Liver (tissue), 9 donors: ENCODE data around the gene CDH20. TPM values are rescaled to one million over a fixed set of nuclear protein-coding genes. Genes with fewer than 3 reads are reported as not detected.

Experiments
- DNase-seq: peaks from one replicate; pipeline ENCODE4 v3.0.0-alpha.2; 2017; ENCODE audit warnings: low spot score
- H3K27ac ChIP-seq, 2 donors: one replicate each; pipeline ENCODE4 v1.7.0; 2013; ENCODE audit warnings: inconsistent platforms in 2 of 2, low read length in 2 of 2, control low read depth in 1 of 2, low read depth in 1 of 2, mild to moderate bottlenecking in 1 of 2
- H3K27me3 ChIP-seq, 4 donors: one replicate each; pipeline versions ENCODE4 v1.6.1 to v1.7.0; 2013; ENCODE audit warnings: low read length in 3 of 4, inconsistent platforms in 1 of 4, mild to moderate bottlenecking in 1 of 4, moderate library complexity in 1 of 4; ENCODE audit not compliant: control insufficient read depth in 4 of 4, insufficient read depth in 4 of 4
- H3K36me3 ChIP-seq, 4 donors: one replicate each; pipeline versions ENCODE4 v1.6.1 to v1.7.0; 2013; ENCODE audit warnings: low read length in 3 of 4, mild to moderate bottlenecking in 3 of 4, low read depth in 1 of 4, moderate library complexity in 1 of 4; ENCODE audit not compliant: control insufficient read depth in 4 of 4, insufficient read depth in 3 of 4
- H3K4me1 ChIP-seq, 4 donors: one replicate each; pipeline versions ENCODE4 v1.6.1 to v1.7.0; 2013; ENCODE audit warnings: low read length in 3 of 4, mild to moderate bottlenecking in 3 of 4, moderate library complexity in 1 of 4; ENCODE audit not compliant: control insufficient read depth in 4 of 4, insufficient read depth in 4 of 4
- H3K4me3 ChIP-seq, 3 donors: one replicate each; pipeline versions ENCODE4 v1.6.1 to v1.7.0; 2013; ENCODE audit warnings: low read length in 3 of 3, control low read depth in 1 of 3, low read depth in 1 of 3, mild to moderate bottlenecking in 1 of 3
- H3K9ac ChIP-seq, 2 donors: one replicate each; pipeline ENCODE4 v1.7.0; 2013; ENCODE audit warnings: low read length in 2 of 2, mild to moderate bottlenecking in 2 of 2, moderate library complexity in 2 of 2, control low read depth in 1 of 2, low read depth in 1 of 2
- H3K9me3 ChIP-seq, 4 donors: one replicate each; pipeline versions ENCODE4 v1.6.1 to v1.7.0; 2013; ENCODE audit warnings: low read length in 3 of 4; ENCODE audit not compliant: control insufficient read depth in 4 of 4
- ATF3 ChIP-seq: IDR thresholded peaks from 2 replicates; pipeline ENCODE4 v1.6.1; 2016; ENCODE audit warnings: antibody characterized with exemption
- CTCF ChIP-seq: fragments of 150-350 bp; IDR thresholded peaks from 2 replicates; pipeline ENCODE4 v1.5.1; 2017; ENCODE audit warnings: improper control_type of control experiment, low read depth, low read length; ENCODE audit not compliant: missing input control
- EGR1 ChIP-seq, 2 donors: IDR thresholded peaks; 2 replicates each; pipeline ENCODE4 v1.6.1; 2016 to 2018; ENCODE audit warnings: antibody characterized with exemption in 2 of 2, low read depth in 2 of 2
- FOXA1 ChIP-seq: IDR thresholded peaks from 2 replicates; pipeline ENCODE4 v1.6.1; 2016; ENCODE audit warnings: antibody characterized with exemption
- FOXA2 ChIP-seq: IDR thresholded peaks from 2 replicates; pipeline ENCODE4 v1.6.1; 2016; ENCODE audit warnings: antibody characterized with exemption
- GABPA ChIP-seq, 2 donors: IDR thresholded peaks in 1 of 2; conservative IDR thresholded peaks in 1 of 2; 2 replicates each; pipeline ENCODE4 v1.6.1; 2016; ENCODE audit warnings: antibody characterized with exemption in 2 of 2, mild to moderate bottlenecking in 1 of 2, moderate library complexity in 1 of 2
- HNF4A ChIP-seq, 2 donors: conservative IDR thresholded peaks; 2 replicates each; pipeline ENCODE4 v1.6.1; 2016; ENCODE audit warnings: antibody characterized with exemption in 2 of 2, mild to moderate bottlenecking in 2 of 2
- HNF4G ChIP-seq: IDR thresholded peaks from 2 replicates; pipeline ENCODE4 v1.6.1; 2016; ENCODE audit warnings: antibody characterized with exemption
- MAX ChIP-seq: IDR thresholded peaks from 2 replicates; pipeline ENCODE4 v1.6.1; 2016; ENCODE audit warnings: antibody characterized with exemption
- NR2F2 ChIP-seq: IDR thresholded peaks from 2 replicates; pipeline ENCODE4 v1.6.1; 2016; ENCODE audit warnings: antibody characterized with exemption
- RAD21 ChIP-seq, 2 donors: IDR thresholded peaks; 2 replicates each; pipeline ENCODE4 v1.6.1; 2016; ENCODE audit warnings: antibody characterized with exemption in 2 of 2, mild to moderate bottlenecking in 2 of 2
- REST ChIP-seq: IDR thresholded peaks from 2 replicates; pipeline ENCODE4 v1.6.1; 2016; ENCODE audit warnings: antibody characterized with exemption, mild to moderate bottlenecking
- RXRA ChIP-seq, 2 donors: IDR thresholded peaks; 2 replicates each; pipeline ENCODE4 v1.6.1; 2017 to 2018; ENCODE audit warnings: antibody characterized with exemption in 2 of 2, mild to moderate bottlenecking in 1 of 2
- SP1 ChIP-seq: IDR thresholded peaks from 2 replicates; pipeline ENCODE4 v1.6.1; 2018; ENCODE audit warnings: antibody characterized with exemption, mild to moderate bottlenecking
- TAF1 ChIP-seq: conservative IDR thresholded peaks from 2 replicates; pipeline ENCODE4 v1.6.1; 2016; ENCODE audit warnings: antibody characterized with exemption, mild to moderate bottlenecking
- YY1 ChIP-seq: IDR thresholded peaks from 2 replicates; pipeline ENCODE4 v1.6.1; 2016; ENCODE audit warnings: antibody characterized with exemption, mild to moderate bottlenecking
- ZBTB33 ChIP-seq: IDR thresholded peaks from 2 replicates; pipeline ENCODE4 v1.6.1; 2016; ENCODE audit warnings: antibody characterized with exemption
- WGBS: extraction: QIAGEN DNeasy Blood & Tissue Kit; methylation state at CpG from one replicate; pipeline ENCODE4 v1.1.7; 2013; 5-methylcytosine and 5-hydroxymethylcytosine counted together
- polyA plus RNA-seq, 2 donors: library from polyadenylated mRNA; stranded (reverse) in 1 of 2; unstranded in 1 of 2; fragments of 200-250 nt in 1 of 2; fragments of >200 nt in 1 of 2; fragmentation: Nextera tagmentation in 1 of 2; extraction: Ambion mirVana in 1 of 2; gene quantifications; one replicate each; pipeline versions ENCODE4 v1.2.1 to v1.2.3, GENCODE V29; 2013 to 2015
- total RNA-seq, 2 donors: library from RNA; depleted of rRNA; stranded (reverse); fragments of >200 nt; gene quantifications; one replicate each; pipeline ENCODE4 v1.2.3, GENCODE V29; 2014
- donor health status: healthy.
- donor health status: healthy.
- donor health status: healthy.
- donor health status: healthy.
- donor health status: healthy.

CDH20 gene
- total and polyA plus RNA-seq, 4 donors, result 0.08 to 0.11 (median 0.09) TPM; not detected in 1

- Histone ChIP-seq H3K27me3 (peaks cover 0 to 2% (median 0%) of the 10 kb centered on the region in 4 donors), H3K4me1 (no peaks in the 10 kb centered on the region), H3K27ac (no peak overlapping the region), H3K9ac (no peak overlapping the region), H3K9me3 (peaks cover 0 to 2% (median 0%) of the 10 kb centered on the region in 4 donors), H3K36me3 (no peaks in the 10 kb centered on the region), H3K4me3 (no peak overlapping the region)
- no peak for DNase-seq
- TF ChIP-seq RXRA (IDR thresholded peaks at IDR 0.05) (no peak), HNF4A (conservative IDR thresholded peaks at IDR 0.05) (no peak), NR2F2 (no peak), ATF3 (no peak), MAX (no peak), ZBTB33 (no peak), RAD21 (IDR thresholded peaks at IDR 0.05) (no peak), SP1 (no peak), FOXA2 (no peak), GABPA (IDR thresholded peaks at IDR 0.05 in 1 of 2, conservative IDR thresholded peaks at IDR 0.05 in 1 of 2) (no peak), YY1 (no peak), CTCF (no peak), HNF4G (no peak), REST (no peak), TAF1 (no peak), FOXA1 (no peak), EGR1 (IDR thresholded peaks at IDR 0.05; ENCODE audit: low read depth in 2 of 2) (no peak)
- 87% methylated on average over 3 of the region's 3 CpGs for WGBS
Measured at GRCh38 chr18:61466736-61467135, 133.5 kb downstream of the CDH20 start.
